ENCODE data around the gene PUM1.

The PUM1 gene

DNA sequence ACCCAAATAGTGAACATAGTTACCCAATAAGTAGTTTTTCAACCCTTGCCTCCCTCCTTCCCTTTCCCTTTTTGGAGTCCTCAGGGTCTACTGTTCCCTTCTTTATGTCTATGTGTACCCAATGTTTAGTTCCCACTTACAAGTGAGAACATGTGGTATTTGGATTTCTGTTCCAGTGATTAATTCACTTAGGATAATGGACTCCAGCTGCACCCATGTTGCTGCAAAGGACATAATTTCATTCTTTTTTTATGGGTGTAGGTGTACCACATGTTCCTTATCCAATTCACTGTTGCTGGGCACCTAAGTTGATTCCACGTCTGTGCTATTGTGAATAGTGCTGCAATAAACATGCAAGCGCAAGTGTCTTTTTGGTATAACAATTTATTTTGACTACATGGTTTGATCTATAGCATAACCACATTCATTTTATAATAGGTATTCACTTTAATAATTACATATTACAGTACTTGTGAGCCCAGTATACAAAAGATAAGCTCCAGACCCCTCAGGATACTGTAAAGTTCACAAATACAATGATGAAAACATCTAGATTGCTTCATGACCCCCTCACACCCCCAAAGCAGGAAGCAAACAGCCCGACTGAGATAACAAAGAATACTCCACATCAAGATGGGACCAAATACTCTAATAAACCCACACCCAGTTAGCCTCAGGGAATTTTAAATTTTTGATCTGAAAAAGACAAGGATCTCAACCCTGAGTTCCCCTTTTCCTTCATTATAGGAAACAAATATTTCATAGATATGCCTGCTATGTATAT is 45.3 kb downstream of the PUM1 start:
- no peak for DNase-seq

DNA sequence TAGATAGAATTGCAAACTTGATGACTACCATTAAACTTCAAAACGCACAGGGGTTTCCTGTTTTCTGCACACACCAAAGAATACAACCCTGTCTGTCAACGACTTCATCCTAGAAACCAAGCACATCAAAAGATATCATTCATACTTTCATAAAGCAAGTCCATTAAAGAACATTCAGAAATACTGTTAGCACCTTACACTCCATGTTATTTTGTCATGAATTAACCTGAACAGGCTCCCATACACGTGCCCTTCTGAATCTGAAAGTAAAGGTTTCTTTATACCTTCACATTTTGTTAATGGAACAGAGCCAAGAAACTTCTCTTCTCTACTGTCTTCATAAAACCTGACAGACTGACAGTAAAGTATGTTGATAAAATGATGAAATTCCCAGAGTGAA is 46.1 kb downstream of the PUM1 start:
- no peak for DNase-seq

DNA sequence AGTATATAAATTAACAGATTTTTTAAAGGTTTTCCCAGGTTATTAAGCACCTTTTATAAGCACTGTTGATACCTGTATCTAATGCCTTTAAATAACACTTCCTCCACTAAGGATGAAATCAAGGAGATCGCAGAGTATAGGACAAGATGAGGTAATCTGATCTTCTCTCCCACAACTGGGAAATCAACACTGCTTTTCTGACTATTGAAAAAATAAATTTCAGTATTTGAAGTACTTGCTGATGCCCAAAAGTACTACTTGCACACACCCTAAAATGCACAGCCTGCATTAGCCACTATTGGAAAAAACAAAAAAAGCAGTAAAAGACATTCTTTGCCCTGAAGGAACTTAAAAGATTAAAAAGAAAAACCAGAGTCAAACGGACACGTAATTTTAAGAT is 48.6 kb downstream of the PUM1 start:
- DNase-seq = no peak

DNA sequence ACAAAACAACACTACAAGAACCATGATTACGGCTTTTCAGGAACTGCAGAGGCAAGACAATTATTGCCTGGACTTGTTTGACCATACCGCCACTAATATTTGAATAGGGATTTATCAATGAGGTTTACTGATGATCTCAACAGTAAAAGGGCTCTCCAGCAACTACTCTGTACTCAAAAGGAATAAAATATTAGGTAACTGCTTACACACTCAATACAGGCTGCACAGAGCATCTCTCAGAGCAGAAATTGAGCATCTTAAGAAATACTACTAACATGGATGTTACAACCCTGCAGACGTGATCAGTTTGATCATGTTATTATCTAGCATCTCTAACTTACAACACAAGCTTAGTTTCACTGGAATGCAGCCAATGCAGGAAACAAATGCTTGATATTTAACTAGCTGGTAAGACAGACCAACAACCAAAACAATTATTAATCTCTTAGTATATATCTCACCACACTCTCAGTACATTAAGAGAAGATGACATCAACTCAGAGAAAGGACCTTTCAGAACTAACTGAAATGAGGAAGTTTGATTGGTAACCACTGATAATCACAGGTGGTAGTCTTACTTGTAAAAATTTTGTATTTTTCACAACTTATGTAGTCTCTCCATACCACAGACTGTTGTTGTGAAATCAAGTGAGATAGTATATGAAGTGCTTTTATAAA is 52.2 kb downstream of the PUM1 start:
- no peak for DNase-seq

DNA sequence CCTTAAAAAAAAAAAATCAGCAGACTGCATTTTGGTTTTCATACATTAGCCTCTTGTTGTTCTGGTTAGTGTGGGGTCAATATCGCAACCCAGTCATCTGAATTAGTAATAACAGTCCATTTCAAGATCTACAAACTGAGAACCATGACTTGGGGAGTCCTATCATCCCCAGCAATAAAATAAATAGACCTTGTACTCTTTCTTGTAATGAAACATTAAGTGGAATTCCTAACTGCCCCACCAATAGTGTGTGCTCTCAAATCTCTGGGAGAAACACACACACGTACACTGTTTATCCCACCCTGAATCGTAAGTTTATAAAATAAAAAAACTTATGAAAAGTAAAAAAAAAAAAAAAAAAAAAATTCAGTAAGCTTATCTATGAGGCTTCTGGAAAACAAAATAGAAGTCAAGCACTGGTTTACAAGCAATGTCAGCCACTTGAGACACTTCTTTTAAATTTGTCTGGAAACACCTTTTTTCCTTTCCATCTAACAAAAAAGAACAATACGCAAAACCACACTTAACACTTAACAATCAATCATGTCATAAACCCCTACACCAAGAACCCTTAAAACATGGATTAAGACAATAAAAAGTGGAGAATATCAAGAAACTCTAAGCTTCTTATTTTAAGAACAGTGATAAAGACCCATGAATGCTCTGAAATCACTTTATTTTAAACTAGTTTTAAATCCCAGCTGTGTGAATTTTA is 53.1 kb downstream of the PUM1 start:
- no peak for DNase-seq

DNA sequence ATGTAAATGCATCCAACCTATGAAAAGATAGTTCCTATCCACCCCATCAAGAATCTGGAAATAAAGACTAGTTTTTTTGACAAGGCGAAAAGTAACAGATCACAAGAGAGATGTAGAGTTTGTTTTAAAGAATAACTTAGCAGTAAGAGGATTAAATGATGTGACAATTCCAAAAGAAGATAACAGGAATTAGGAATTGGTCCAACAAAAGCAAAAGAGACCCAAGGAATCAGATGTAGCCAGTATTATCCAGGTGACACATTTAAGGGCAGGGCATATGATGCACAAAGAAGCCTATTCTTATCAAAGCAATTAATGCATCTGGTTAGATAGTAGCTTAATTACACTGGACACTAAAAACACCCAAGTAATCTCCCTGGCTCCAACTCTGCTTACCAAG is 53.8 kb downstream of the PUM1 start:
- no peak for DNase-seq

DNA sequence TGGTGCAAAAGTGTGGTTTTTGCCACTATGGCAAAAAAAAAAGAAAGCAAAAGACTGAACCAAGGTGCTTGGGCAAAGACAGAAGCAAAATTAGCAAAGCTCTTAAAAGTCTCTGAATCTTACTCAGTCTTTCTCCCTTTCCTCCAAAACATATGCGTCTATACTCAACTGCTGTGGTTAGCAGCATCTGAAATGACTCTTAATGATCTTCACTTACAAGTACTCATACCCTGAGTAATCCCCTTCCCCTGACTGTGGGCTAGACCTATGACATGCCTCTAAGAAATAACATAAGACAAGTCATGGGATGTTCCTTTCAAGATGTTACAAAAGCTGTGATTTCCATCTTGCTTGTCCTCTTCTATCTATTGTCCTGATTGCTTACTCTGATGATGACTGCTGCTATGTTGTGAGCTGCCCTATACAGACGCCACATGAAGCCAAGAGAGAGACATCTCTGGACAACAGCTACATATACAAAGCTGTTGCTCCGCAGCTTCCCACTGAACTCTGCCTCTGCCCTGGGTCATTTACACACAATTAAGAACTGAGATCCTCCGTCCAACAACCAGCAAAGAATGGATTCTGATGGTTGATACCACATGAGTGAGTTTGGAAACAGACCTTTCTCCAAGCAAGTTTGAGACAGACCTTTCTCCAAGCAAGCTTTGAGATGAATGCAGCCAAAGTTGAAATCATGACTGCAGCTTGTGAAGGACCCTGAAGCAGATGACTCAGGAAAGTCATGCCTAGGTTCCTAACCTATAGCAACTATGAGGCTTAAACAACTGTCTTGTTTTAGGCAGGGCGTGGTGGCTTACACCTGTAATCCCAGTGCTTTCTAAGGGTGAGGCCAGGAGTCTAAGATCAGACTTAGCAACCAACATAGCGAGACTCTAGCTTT is 55.2 kb downstream of the PUM1 start:
- no peak for DNase-seq

DNA sequence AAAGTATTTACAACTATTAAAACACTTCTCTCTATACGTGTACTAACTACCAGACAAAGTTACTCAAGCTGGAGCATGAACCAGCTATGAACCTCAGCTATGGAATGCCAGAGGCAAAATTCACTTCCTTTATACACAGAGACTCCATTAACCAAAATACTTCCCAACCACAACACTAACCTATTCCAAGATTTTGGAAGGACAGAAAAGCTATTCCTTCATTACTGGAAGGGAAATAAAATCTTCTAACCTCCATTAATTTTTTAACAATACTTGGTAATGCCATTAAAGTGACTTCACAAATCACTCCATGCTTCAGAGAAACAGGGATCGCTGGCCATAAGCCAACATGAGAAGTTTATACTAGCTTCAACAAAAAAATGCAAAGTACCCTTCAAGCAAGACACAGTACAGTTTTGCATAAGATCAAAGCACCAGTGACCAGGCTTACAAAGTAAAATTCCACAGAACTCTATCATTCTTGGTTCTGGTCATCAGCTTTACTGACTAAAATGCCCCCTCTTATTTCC is 58.0 kb downstream of the PUM1 start:
- no peak for DNase-seq

DNA sequence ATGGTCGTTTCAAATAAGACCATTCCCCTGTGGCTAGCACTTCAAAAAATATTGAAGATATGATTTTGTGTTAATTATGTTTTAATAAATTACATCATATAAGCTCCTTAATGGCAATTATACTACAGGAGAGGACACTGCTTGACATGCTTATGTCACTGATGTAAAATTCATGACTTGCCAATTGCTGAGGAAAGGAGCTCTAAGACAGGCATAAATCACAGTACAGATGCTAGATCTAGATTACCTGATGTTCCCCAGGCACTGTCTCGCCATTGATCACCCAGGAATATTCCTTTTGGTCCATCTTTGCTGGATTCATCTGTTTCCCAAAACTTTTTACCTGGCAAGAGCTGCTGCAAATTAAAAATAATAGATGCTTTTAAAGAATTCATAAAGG is 58.8 kb downstream of the PUM1 start:
- DNase-seq = no peak

DNA sequence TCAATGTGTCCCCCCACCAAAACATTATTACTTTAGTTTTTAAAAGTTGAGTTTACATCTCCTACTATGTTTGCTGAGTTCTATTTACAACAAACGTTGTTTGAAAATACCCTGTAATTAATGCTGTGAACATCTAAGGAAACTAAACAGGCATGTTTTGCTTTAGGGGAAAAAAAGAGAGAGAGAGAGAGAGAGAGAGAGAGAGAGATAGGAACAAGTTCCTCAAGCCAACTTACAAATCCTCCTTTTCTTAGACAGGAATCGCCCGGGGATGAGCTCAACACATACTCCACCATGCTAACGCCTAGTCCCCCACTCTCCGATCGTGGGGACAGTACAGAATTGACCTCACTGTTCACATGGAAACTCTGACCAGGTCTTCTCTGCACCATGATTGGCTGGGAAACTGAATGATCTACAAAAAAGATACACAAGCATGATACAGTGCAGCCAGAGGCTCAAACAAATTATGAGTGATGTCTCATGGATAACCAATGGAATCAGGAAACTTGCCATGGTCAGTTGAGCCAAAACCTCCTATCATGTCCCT is 59.8 kb downstream of the PUM1 start:
- DNase-seq = no peak

DNA sequence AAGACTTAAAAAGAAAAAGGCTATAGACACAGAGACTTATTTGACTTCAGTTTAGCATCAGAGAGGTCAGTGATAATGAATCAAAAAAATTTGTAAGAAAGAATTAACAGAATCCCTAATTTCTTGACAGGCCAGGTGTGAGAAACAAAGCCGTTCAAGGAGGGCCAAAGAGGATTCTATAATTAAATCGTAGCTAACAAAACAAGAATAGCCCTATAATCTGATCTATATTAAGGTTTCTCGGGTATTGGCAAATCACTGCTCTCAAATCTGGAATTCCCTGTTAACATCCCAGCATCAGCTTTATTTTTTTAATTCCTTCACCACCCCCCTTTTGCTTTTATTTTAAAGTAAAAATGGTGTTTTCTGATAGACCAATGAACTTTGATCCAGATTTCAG is 60.3 kb downstream of the PUM1 start:
- no peak for DNase-seq

DNA sequence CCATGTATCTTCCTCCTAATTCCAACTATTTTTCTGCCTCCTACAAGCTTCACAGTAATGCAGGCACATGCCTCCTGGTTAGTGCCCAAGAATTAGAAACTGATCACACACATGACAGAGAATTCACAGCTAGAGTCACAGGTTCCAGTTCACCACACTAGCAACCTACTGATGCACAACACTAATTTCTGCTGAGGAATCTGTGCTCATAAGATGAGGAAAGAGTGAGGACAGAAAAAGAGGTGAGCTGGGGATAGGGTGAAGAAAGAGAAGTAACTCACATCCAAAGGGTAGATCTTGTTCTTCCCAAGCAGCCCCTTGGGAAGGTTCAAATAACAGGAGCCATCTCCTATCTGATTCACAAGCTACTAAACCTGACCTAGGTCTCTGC is 61.3 kb downstream of the PUM1 start:
- no peak for DNase-seq

DNA sequence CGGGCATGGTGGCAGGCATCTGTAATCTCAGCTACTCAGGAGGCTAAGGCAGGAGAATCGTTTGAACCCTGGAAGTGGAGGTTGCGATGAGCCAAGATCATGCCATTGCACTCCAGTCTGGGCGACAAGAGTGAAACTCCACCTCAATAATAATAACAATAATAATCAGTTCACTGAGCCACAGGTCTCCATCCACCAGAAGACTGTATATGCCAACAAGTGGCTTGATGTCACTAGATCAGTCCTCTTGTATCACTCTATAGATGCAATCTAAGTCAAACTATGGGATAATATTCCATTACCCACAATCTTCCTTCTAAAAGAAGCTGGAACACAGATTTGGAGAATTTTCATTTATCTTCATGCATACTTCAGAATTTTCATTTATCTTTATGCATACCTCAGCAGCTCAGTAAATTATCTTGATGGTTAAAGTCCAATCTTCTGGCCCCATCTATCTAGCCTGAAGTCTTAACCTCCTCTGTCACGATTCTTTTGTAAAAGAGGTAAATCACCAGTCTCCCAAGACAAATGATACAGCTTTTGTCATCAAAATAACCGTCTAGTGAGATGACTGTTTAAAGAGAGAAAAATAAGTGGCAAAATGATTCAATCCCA is 61.8 kb downstream of the PUM1 start:
- no peak for DNase-seq

DNA sequence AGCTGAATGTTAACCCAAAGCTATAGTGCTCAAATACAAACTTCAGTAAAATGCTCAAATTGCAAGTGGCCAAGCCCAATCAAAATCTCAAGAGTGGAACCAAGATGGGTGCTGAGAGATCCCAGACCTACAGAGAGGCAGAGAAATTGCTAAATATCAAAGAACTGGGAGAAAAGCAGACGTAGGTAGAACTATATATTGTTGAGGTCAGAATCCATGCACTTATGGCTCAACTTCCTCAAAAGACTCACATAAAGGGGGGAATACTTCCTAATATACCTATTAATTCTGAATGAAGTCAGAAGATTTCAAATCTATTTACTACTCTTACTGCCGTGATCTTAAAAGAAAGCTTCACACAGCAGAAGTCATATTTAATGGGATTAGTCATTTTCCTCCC is 65.2 kb downstream of the PUM1 start:
- no peak for DNase-seq

DNA sequence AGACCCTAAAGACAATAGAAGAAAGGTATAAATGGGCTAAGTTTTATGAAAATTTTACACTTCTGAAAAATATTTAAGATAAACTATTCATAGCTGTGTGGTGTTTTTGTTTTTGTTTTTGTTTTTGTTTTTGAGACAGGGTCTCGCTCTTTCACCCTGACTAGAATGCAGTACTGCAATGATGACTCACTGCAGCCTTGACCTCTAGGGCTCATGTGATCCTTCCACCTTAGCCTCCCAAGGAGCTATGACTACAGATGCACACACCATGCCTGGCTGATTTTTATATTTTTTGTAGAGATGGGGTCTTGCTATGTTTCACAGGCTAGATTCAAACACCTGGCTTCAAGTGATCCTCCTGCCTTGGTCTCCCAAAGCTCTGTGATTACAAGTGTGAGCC is 66.6 kb downstream of the PUM1 start:
- DNase-seq = no peak

DNA sequence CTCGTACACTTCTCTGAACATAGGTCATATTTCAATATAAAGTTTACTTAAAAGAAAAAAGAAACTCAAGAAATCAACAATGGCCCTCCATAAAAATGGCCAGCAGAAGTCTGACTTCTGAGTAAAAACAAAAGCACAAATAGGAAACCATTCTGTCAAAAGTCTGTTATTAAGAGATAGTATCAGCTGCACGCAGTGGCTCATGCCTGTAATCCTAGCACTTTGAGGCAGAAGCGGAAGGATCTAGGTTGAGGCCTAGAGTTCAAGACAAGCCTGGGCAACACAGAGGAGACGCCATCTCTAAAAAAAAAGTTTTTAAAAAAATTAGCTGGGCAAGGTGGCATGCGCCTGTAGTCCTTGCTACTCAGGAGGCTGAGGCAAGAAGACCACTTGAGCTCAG is 67.3 kb downstream of the PUM1 start:
- DNase-seq = no peak

DNA sequence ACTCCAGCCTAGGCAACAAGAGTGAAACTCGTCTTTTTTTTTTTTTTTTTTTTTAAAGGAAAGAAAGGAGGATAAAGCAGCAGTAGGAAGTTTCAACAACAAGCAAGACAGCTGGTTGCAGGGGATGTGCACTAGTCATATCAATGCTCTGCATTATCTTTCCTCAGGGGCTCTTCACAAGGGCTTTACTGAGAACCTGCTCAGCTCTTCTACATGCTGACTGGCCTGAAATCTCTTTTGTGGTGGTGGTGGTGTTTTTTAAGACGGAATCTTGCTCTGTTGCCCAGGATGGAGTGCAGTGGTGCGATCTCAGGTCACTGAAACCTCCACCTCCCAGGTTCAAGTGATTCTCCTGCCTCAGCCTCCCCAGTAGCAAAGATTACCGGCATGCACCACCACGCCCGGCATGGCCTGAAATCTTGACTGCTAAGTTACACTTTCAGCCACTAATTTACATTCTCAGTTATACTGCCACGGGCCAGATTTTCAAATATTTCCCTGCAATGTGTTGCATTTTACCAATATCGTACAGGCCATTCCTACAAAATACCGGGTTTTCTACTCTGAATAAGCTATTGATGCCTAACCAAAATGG is 68.0 kb downstream of the PUM1 start:
- DNase-seq = no peak

DNA sequence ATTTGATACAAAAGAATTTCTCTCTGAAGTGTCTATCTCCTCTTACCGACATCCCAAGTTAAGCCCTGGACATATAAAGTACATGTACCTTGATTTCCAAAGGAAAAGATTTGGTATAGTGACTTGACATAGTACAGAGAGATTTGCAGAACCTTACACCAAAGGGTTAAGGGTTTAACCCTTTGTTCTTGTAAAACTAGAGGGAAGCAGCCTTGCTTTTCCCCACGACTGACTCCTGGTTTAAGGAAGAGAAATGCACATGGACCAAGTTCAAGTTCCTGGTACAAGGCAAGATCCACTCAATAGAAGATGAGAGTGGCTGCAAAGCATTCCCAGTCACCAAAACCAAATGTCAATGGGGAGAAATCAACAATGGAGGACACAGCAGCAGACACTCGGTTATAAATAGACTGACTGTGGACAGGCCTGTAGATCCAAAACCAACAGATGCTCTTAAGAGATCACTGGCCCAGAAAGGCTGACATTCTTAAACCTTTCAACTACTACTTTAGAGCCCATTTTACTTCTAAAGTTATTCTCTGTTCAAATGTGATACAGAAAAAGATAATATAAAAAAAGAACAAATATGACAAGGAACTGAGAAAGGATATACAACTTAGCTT is 69.4 kb downstream of the PUM1 start:
- no peak for DNase-seq

DNA sequence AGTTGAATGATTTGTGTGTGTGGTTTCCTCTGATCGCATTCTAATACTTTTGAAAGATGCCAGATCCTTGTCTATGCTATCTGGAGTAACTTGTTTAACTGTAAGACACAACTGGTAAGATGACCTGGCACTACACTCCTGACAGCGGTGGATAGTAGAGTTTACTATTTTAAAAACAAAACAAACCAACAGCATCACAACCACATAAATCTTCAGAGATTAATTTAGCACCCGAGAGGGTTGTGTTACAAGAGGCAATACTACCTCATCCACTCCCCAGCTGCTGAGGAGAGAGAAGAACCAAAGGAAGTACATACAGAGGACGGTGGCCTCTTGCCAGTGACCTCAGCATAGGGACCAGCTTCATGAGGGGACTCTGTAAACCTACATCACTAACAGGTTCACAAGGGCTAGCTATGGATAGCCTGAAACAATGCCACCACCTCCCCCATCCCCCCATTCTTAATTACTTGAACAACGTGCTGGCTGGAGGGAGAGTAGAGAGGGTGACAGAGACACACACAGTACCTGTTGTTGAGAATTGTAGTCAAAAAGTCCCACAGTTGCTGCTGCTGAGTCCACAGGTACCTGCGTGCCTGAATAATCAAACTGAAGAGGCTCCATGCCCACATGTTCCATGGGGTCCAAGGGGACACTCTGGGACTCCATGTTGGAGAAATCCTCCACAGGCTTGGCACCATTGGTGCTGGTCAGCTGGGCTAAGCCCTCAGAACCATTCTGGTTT is 73.5 kb downstream of the PUM1 start:
- no peak for DNase-seq

DNA sequence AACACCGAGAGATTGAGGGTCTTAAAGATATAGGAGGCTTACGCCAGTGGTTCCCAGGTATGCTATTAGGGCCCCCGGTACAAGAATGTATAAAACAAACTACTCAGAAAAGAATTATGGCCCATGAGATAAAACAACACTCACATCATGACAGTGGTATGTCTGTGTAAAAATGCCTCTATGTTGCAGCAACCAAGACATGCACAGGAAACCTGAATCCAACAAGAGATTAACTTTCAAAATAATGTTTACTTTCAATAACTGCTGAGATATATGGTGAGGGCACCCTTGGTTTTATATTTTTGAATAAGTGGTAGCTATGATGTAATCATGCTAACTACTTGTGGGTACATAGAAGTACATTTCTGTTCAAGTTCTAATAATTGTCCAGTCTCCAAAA is 74.9 kb downstream of the PUM1 start:
- no peak for DNase-seq
